ENCODE results near the gene LRRC66. TPM values are rescaled to one million over a fixed set of nuclear protein-coding genes. Genes with fewer than 3 reads are reported as not detected.

Gene LRRC66
- total RNA-seq, 1 donor from 2014 or later: 1.9 TPM

GRCh38 chr4:52014903-52015302, 5.3 kb downstream of the LRRC66 start:
- DNase-seq (ENCODE audit: low spot score): no peak

GRCh38 chr4:52012651-52013050, 7.5 kb downstream of the LRRC66 start:
- DNase-seq (ENCODE audit: low spot score): no peak

GRCh38 chr4:52010986-52011385, 9.2 kb downstream of the LRRC66 start:
- no peak for DNase-seq (ENCODE audit: low spot score)

GRCh38 chr4:52006887-52007286, 13.3 kb downstream of the LRRC66 start:
- no peak for DNase-seq (ENCODE audit: low spot score)

- DNase-seq (ENCODE audit: low spot score): no peak
Observed at GRCh38 chr4:52005604-52006273, 14.4 kb downstream of the LRRC66 start.

GRCh38 chr4:52004414-52004813, 15.7 kb downstream of the LRRC66 start:
- no peak for DNase-seq (ENCODE audit: low spot score)

- no peak for DNase-seq (ENCODE audit: low spot score)
Observed at GRCh38 chr4:52001616-52002015, 18.5 kb downstream of the LRRC66 start.

- DNase-seq (ENCODE audit: low spot score): no peak
Observed at GRCh38 chr4:51999250-51999649, 20.9 kb downstream of the LRRC66 start.

- no peak for DNase-seq (ENCODE audit: low spot score)
Observed at GRCh38 chr4:51998837-51999236, 21.3 kb downstream of the LRRC66 start.

- DNase-seq (ENCODE audit: low spot score): no peak
Observed at GRCh38 chr4:51997647-51998046, 22.5 kb downstream of the LRRC66 start.

- no peak for DNase-seq (ENCODE audit: low spot score)
Observed at GRCh38 chr4:51995647-51996220, 24.4 kb downstream of the LRRC66 start.

- no peak for DNase-seq (ENCODE audit: low spot score)
Observed at GRCh38 chr4:51965862-51966261, 54.3 kb downstream of the LRRC66 start.

GRCh38 chr4:51963841-51964517, 56.2 kb downstream of the LRRC66 start:
- no peak for DNase-seq (ENCODE audit: low spot score)

GRCh38 chr4:51960486-51960885, 59.7 kb downstream of the LRRC66 start:
- no peak for DNase-seq (ENCODE audit: low spot score)

GRCh38 chr4:51958199-51958968, 61.8 kb downstream of the LRRC66 start:
- no peak for DNase-seq (ENCODE audit: low spot score)

Other genes starting within 250 kb of the LRRC66 start
- gene DCUN1D4, start 177.2 kb downstream of the LRRC66 start, total RNA-seq: 62.2 TPM
- gene SGCB, start 17.9 kb upstream of the LRRC66 start, total RNA-seq: 62.5 TPM
- 20.1 TPM for gene SPATA18, start 30.9 kb upstream of the LRRC66 start, total RNA-seq

All from mucosa of gallbladder (tissue), 1 donor.